GM21786 (cell line): ENCODE results near the gene KIAA0930.
A peak's percentile ranks its signal among the peaks of the same experiment; 100 is the strongest.

Experiments
- ATAC-seq: cut with Tn5 transposase; IDR thresholded peaks from one replicate; pipeline ENCODE4 v1.9.1; 2021; ENCODE audit not compliant: unreplicated experiment

KIAA0930 gene

GRCh38 chr22:45238957-45239680 lies 1.6 kb downstream of the KIAA0930 start:
- no peak for ATAC-seq

- no peak for ATAC-seq
Observed at GRCh38 chr22:45238076-45238956, 2.4 kb downstream of the KIAA0930 start.

DNA sequence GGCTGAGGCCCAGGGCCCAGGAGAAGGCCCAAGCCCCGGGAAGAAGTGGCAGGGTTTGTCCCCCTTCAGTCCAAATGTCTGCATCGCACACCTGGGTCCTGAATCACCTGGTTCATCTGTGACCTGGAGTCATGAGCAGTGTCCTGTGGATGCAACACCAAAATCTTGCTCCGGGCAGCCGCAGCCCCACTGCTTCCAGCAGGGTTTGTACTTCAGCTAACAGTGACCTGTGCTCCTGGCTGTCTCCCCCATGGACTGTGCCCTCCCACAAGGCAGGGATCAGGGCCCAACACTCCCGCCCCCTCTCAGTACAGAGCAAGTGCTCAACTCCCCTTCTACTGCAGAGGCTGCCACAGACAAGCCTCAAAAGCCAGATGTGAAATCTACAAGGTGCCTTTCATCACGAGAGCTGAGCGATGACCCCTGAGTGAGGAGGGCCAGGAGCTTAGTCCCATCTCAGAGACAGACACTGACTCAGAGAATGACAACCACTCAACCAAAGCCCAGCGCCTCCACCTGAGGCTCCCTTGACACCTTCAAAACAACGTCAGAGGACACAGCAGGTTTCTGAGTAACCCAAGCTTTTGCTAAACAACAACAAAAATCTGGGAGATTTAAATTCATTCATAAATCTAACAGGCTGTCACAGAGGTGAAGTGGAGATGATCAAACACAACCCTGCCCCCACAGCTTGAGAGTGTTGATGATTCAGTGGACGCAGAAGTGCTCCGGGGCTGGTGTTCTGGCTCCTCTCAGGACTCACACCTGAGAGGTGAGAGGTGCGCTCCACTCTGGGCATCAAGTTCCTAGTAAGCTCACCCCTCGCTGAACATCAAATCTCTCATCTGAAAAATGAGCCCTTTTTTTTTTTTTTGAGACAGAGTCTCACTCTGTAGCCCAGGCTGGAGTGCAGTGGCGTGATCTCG lies 3.4 kb downstream of the KIAA0930 start:
- no peak for ATAC-seq

DNA sequence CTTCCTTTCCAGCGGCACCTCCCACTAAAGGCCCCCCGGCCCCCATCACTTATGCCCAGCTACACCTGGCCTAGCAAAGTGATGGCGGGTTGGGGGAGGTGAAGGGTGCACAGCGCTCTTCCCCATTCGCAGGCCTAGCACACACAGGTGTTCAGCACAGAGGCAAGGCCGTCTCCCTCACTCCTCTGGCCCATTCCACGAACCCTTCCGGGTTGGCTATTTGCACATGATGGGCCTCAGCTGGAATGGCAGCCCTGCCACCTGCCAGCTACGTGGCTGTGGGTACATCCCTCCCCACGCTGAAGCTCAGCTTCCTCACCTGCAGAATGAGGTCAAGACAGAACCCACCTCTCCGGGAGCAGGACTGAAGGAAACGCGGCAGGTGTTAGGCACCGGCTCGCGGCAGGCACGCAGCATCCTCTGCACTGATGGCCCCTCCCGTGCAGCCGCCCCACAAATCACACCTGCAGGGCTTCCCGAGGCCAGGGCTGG lies 4.8 kb downstream of the KIAA0930 start:
- ATAC-seq: no peak

DNA sequence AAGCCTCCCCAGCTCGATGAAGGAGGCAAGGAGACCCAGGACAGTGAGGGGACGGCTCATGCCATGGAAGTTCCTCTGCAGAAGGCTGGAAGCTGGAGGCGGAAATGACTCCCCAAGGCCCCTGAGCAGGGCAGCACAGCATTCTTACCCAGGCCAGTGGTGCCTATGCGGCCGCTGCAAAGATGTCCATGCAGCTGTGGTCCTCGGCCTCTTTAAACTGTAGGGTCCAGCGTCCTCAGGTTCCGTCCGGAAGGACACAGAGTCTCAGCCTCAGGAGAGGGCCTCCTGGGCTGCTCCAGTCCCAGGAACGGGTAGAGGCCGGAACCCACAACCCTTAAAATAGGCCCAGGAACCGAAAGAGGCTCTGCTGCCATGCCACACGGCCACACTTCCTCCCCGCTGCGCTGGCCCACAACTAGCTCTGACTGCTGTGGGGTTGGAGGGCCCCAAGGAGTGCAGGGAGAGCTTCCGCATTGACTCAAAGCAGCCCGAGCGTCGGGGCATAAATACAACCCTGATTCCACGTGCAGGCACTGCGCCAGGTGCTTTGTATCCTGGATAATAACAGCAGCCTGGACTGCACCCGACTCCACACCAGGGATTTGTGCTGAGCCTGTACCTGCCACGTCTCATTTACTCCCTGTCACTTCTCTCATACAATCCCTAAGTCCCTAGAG lies 5.5 kb downstream of the KIAA0930 start:
- ATAC-seq: peak; percentile 62

- no peak for ATAC-seq
Observed at GRCh38 chr22:45233827-45234226, 6.9 kb downstream of the KIAA0930 start.

DNA sequence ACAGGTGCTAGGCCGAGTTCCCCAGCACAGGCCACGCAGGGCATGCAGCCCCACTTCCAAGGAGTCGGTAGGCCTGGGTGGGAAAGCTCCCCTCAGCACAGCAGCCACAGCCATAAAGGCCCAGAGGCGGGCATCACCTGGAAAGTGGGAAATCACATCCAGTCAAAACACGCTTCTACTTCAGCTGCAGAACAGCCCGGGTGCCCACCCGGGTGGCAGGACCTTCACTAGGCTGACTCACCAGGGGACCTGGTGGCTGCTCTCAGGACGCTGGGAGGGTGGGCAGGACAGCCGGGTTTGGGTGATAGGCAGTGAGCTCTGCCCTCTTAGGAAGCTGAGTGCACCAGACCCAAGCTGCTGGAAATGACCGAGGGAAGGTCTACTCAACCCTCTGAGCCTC lies 7.3 kb downstream of the KIAA0930 start:
- no peak for ATAC-seq

DNA sequence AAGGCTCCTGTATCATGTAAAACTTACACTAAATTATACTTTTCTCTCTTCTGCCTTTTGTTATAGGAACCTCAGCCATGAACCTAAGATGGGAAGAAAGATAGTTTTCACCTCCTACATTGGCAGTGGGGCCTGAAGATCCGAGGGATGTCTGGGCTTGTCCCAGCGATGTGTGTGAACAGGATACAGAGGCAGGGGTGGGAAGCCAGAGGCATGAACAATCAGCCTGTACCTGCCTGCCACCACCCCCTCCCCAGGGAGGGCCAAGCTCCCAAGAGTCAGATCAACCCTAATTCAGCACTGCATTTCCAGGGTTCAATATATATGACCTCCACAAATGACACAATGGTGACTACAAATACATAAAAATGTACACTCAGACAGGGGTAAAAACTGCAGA lies 9.4 kb downstream of the KIAA0930 start:
- ATAC-seq: no peak

DNA sequence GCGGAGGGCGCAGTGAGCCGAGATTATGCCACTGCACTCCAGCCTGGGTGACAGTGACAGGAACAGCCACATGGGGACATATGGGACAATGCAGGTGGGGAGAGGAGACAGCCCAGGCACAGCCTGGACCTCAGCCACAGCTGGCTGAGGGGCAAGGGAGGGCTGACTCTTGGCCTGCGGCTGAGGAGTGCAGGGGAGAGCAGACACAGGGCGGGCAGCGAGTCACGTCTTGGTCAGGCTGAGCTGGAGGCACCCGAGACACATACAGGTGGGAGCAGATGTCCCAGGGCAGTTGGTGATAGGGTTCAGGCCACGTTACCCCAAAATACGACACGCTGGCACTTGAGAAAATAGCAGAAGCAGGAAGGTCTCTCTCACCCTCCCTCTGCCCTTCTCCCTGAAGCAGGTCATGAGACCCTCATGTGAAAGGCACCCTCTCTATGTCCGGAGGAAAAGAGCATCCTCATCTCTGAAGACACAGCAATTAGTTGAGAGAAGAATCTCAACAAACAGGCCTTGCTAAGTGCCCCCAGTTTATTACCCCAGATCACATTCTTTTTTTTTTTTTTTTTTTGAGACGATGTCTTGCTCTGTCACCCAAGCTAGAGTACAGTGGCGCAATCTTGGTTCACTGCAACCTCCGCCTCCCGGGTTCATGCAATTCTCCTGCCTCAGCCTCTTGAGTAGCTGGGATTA lies 10.5 kb downstream of the KIAA0930 start:
- no peak for ATAC-seq

- no peak for ATAC-seq
Observed at GRCh38 chr22:45229181-45229580, 11.5 kb downstream of the KIAA0930 start.

GRCh38 chr22:45228401-45228754 lies 12.3 kb downstream of the KIAA0930 start:
- no peak for ATAC-seq

DNA sequence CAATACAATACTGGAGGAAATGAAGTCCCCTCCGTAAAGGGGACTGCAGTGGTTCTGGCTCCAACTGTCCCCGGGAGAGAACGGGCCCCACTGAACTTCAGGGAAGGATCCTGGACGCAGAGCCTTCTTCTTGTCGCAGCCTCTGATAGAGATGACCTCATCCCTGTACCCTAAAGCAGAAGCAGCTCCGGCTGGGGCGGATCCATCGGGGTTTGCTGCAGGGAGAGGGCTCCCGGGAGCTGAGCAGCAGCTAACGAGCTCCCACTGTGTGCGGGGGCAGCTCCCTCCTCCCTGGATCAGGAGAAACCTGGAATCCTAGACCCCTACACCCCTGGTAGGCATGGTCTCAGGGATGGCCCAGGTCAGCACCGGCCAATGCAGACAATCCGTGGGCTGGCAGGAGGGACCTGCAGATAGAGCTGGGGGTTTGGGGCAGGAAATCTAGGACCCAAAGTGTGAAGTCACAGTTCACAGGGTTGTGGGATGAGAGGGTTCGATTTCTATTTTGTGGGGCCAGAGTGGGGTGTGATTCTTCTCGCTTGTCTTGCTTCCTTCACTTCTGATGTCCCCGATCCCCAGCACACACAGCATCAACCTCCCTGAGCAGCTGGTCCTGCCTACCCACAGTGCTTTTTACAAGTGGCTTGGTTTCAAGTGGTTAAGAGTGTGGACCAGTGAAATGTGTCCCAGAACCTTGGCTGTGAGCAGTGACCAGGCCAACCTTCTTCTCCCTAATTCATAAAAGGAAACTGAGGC lies 12.9 kb downstream of the KIAA0930 start:
- ATAC-seq: no peak

GRCh38 chr22:45226503-45227186 lies 14.0 kb downstream of the KIAA0930 start:
- ATAC-seq: no peak

DNA sequence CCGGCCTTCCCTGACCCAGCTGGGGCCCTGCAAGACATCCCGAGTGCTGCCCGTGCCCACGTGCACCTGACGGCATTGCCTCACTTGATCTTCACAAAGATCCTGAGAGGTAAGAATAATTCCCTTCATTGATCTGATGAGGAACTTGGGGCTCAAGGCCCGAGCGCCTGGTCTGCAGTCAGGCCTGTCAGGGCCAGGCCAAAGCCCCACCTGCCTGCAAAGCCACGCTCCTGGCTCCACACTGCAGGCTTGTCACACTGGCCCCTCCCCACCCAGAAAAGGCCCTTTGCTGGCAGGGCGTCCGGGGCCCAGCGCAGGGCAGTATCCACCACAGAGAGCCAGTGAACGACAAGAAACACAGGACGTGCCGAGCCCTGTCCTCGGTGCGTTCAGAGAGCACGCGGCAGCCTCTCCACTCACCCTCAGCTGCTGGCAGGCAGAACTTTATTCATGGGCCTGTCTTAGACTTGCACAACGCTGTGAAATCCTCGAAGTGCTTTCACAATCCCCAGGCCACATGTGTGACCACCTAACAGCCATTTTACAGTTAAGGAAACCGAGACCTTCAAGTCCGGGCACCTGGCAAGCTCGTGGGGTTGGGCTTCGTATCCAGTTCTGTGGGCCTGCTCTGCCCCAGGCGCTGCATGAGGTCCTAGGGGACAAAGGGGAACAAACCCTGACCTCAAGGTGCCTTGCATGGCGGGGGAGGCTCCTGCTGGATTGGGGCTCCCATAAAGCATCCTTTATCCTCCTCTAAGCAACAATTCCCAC lies 14.8 kb downstream of the KIAA0930 start:
- no peak for ATAC-seq

DNA sequence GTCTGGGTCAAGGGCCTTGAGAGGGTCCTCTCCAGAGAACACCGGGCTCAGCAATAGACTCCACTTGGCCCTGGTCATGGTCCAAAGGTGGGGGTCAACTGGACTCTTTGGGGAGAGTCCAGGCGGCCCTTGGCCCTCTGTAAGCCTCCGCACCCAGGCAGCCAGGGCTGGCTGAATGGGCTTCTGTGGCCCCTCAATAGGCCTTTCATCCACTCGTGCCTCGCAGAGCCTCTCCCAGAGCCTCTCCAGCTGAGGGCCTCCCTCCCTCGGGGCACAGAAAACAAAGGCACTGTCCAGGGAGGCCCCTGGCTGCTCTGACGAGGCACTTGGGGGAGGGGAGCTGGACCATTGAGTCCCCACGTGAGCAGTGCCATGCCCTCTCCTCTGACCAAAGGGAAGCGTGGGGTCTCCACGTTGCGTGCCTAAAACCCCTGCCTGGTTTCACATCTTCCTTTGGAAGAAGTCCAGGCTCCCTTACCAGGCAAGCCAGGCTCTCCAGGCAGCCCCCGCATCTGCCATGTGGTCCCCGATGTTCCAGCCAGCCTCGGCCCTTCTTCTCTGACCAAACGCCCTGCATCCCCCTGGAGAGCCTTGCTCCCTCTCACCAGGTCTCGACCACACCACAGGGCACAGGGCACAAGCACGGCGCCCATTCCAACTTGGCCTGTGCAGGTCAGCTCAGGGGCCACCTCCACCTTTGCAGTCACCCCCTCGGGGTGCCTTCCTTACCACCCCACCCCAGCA lies 15.5 kb downstream of the KIAA0930 start:
- ATAC-seq: no peak

DNA sequence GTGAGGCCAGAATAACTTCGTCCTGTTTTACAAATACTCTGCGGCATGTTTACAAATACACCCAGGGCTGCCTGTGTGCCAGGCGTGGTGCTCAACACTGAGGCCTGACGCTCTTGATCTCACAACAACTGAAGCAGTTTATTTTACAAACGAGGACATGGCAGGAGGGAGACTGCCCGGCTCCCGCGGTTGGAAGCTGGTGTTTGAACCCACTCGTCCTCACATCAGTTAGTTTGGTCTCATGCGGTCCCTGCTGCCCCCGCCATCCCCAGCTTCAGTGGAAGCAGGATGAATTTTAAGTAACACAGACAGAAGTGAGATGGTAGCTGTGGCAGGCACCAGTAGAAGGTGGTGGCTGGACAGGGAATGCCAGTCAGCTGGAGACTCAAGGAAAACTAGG lies 16.4 kb downstream of the KIAA0930 start:
- ATAC-seq: no peak
